Measurements from ENCODE around the gene HSPB9. TPM values are rescaled to one million over a fixed set of nuclear protein-coding genes. Genes with fewer than 3 reads are reported as not detected.

The HSPB9 gene
- total RNA-seq, 1 experiment from 2014 or later, result not detected

- POLR2A ChIA-PET (ENCODE audit: low non-redundant PET), result no interaction called here
- DNase-seq (ENCODE audit: low spot score), result no peak
Observed at GRCh38 chr17:42165751-42166150, 43.1 kb downstream of the HSPB9 start.

GRCh38 chr17:42166196-42166763, 43.7 kb downstream of the HSPB9 start:
- CTCF ChIA-PET, result no interaction called here
- POLR2A ChIA-PET (ENCODE audit: low non-redundant PET), result no interaction called here
- Histone ChIP-seq H3K27ac (ENCODE audit: low read depth, low read length, poor library complexity, severe bottlenecking) (no peak overlapping the region), H3K9me3 (ENCODE audit: low read depth, low read length, poor library complexity, severe bottlenecking) (no peaks in the 10 kb centered on the region), H3K4me1 (ENCODE audit: insufficient read depth, low read length, poor library complexity, severe bottlenecking) (no peaks in the 10 kb centered on the region), H3K4me3 (ENCODE audit: low read depth, low read length, poor library complexity, severe bottlenecking) (no peak overlapping the region), H3K36me3 (ENCODE audit: insufficient read depth, low read length, poor library complexity, severe bottlenecking) (no peaks in the 10 kb centered on the region), H3K27me3 (replicated peaks; ENCODE audit: insufficient read depth, low read depth, low read length, poor library complexity) (no peaks in the 10 kb centered on the region)
- intact Hi-C loops (cut with micrococcal nuclease; ENCODE audit: unreplicated experiment), result no loop called here
- TF ChIP-seq, protein P1, sequence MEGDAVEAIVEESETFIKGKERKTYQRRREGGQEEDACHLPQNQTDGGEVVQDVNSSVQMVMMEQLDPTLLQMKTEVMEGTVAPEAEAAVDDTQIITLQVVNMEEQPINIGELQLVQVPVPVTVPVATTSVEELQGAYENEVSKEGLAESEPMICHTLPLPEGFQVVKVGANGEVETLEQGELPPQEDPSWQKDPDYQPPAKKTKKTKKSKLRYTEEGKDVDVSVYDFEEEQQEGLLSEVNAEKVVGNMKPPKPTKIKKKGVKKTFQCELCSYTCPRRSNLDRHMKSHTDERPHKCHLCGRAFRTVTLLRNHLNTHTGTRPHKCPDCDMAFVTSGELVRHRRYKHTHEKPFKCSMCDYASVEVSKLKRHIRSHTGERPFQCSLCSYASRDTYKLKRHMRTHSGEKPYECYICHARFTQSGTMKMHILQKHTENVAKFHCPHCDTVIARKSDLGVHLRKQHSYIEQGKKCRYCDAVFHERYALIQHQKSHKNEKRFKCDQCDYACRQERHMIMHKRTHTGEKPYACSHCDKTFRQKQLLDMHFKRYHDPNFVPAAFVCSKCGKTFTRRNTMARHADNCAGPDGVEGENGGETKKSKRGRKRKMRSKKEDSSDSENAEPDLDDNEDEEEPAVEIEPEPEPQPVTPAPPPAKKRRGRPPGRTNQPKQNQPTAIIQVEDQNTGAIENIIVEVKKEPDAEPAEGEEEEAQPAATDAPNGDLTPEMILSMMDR (conservative IDR thresholded peaks at IDR 0.05; ENCODE audit: low read depth, low read length), result no peak
- TF ChIP-seq EZH2 (IDR thresholded peaks at IDR 0.05; ENCODE audit: borderline replicate concordance, low read depth, low read length, poor library complexity, severe bottlenecking), result no peak
- no peak for DNase-seq (ENCODE audit: low spot score)
- no TSS peak for BruUV-seq (replicated peaks)

More at GRCh38 chr17:42165751-42166150, 43.1 kb downstream of the HSPB9 start:
- Histone ChIP-seq H3K27me3 (replicated peaks; ENCODE audit: insufficient read depth, low read depth, low read length, poor library complexity) (no peaks in the 10 kb centered on the region), H3K9me3 (ENCODE audit: low read depth, low read length, poor library complexity, severe bottlenecking) (no peaks in the 10 kb centered on the region), H3K4me3 (ENCODE audit: low read depth, low read length, poor library complexity, severe bottlenecking) (no peak overlapping the region), H3K4me1 (ENCODE audit: insufficient read depth, low read length, poor library complexity, severe bottlenecking) (no peaks in the 10 kb centered on the region), H3K27ac (ENCODE audit: low read depth, low read length, poor library complexity, severe bottlenecking) (no peak overlapping the region), H3K36me3 (ENCODE audit: insufficient read depth, low read length, poor library complexity, severe bottlenecking) (no peaks in the 10 kb centered on the region)
- BruUV-seq (replicated peaks), result no TSS peak
- intact Hi-C loops (cut with micrococcal nuclease; ENCODE audit: unreplicated experiment), result no loop called here
- CTCF ChIA-PET, result no interaction called here
- no peak for TF ChIP-seq EZH2 (IDR thresholded peaks at IDR 0.05; ENCODE audit: borderline replicate concordance, low read depth, low read length, poor library complexity, severe bottlenecking)
- TF ChIP-seq, protein P1 (conservative IDR thresholded peaks at IDR 0.05; ENCODE audit: low read depth, low read length), result no peak

GRCh38 chr17:42167807-42168206, 45.2 kb downstream of the HSPB9 start:
- no peak for TF ChIP-seq EZH2 (IDR thresholded peaks at IDR 0.05; ENCODE audit: borderline replicate concordance, low read depth, low read length, poor library complexity, severe bottlenecking)
- TF ChIP-seq, protein P1 (conservative IDR thresholded peaks at IDR 0.05; ENCODE audit: low read depth, low read length), result no peak
- no peaks in the 10 kb centered on the region for H3K9me3 ChIP-seq (ENCODE audit: low read depth, low read length, poor library complexity, severe bottlenecking)
- H3K27me3 ChIP-seq (replicated peaks; ENCODE audit: insufficient read depth, low read depth, low read length, poor library complexity), result no peaks in the 10 kb centered on the region
- H3K36me3 ChIP-seq (ENCODE audit: insufficient read depth, low read length, poor library complexity, severe bottlenecking), result no peaks in the 10 kb centered on the region
- BruUV-seq (replicated peaks), result no TSS peak
- CTCF ChIA-PET, result no interaction called here
- H3K27ac ChIP-seq (ENCODE audit: low read depth, low read length, poor library complexity, severe bottlenecking), result no peak overlapping the region
- POLR2A ChIA-PET (ENCODE audit: low non-redundant PET), result no interaction called here
- intact Hi-C loops (cut with micrococcal nuclease; ENCODE audit: unreplicated experiment), result no loop called here
- no peak for DNase-seq (ENCODE audit: low spot score)
- H3K4me3 ChIP-seq (ENCODE audit: low read depth, low read length, poor library complexity, severe bottlenecking), result no peak overlapping the region
- H3K4me1 ChIP-seq (ENCODE audit: insufficient read depth, low read length, poor library complexity, severe bottlenecking), result no peaks in the 10 kb centered on the region
